GM12878 (cell line): ENCODE results near the gene FBXL17. TPM values are rescaled to one million over a fixed set of nuclear protein-coding genes. Genes with fewer than 3 reads are reported as not detected.

ENCODE experiments used
- ATAC-seq: fragments of 200-7000 bp; cut with Tn5 transposase; 3 replicates; pipeline ENCODE4 v1.9.1; 2020; ENCODE audit warnings: mild to moderate bottlenecking, moderate library complexity
- BruUV-seq: library from RNA; stranded (reverse); fragments of 400-500 nt; replicated peaks from 2 replicates; lab custom pipeline; 2021; lab: Mats Ljungman, UMichigan
- CTCF ChIA-PET: fragments of 300-600 bp; sonication (Branson Sonifier 250); formaldehyde crosslinking; extraction: SDS; loops from one replicate; lab custom pipeline; 2021; ENCODE audit warnings: inconsistent platforms; lab: Yijun Ruan, JAX
- POLR2A ChIA-PET: fragments of 350-600 bp; formaldehyde crosslinking; extraction: SDS; loops from one replicate; lab custom pipeline; 2021; ENCODE audit warnings: inconsistent platforms; lab: Charles Lee
- RAD21 ChIA-PET: fragments of 300-600 bp; sonication (Branson Sonifier 250); formaldehyde crosslinking; loops from one replicate; lab custom pipeline; 2023; ENCODE audit warnings: antibody characterized with exemption; ENCODE audit not compliant: unreplicated experiment; lab: Charles Lee
- SMC1A ChIA-PET: fragments of 300-600 bp; sonication (Branson Sonifier 250); formaldehyde crosslinking; loops from one replicate; lab custom pipeline; 2023; ENCODE audit not compliant: unreplicated experiment, uncharacterized antibody; lab: Charles Lee
- DNase-seq: peaks from one replicate; pipeline ENCODE4 v3.0.0-alpha.2; 2011; ENCODE audit warnings: low read depth, low spot score
- FAIRE-seq: peaks from 3 replicates; lab custom pipeline; 2011; peaks lifted over from hg19 to GRCh38; lab: Jason Lieb, UNC
- H2AFZ ChIP-seq: 2 replicates; pipeline ENCODE4 v1.6.0; 2011; ENCODE audit warnings: low read depth, low read length, control low read depth; ENCODE audit not compliant: control insufficient read depth
- H3K27ac ChIP-seq: 2 replicates; pipeline ENCODE4 v1.5.1; 2011; ENCODE audit warnings: control low read depth; ENCODE audit not compliant: control insufficient read depth, insufficient read depth
- H3K27me3 ChIP-seq, 2 experiments: replicated peaks in 1 of 2; 2 replicates each; pipeline versions ENCODE4 v1.6.0 to v1.6.1; 2011; ENCODE audit warnings: low read length in 1 of 2; ENCODE audit not compliant: control insufficient read depth in 2 of 2, insufficient read depth in 2 of 2
- H3K36me3 ChIP-seq, 2 experiments: 2 replicates each; pipeline ENCODE4 v1.5.1; 2011; ENCODE audit warnings: low read length in 1 of 2; ENCODE audit not compliant: control insufficient read depth in 2 of 2, insufficient read depth in 2 of 2
- H3K4me1 ChIP-seq: 2 replicates; pipeline ENCODE4 v1.6.1; 2011; ENCODE audit warnings: mild to moderate bottlenecking, low read length, moderate library complexity, mixed read lengths; ENCODE audit not compliant: control insufficient read depth, insufficient read depth
- H3K4me2 ChIP-seq: 2 replicates; pipeline ENCODE4 v1.6.0; 2011; ENCODE audit warnings: control low read depth; ENCODE audit not compliant: control insufficient read depth, insufficient read depth
- H3K4me3 ChIP-seq: fragments of 200-600 bp; sonication (generic); 2 replicates; pipeline ENCODE4 v1.5.1; 2016
- H3K79me2 ChIP-seq: 2 replicates; pipeline ENCODE4 v1.6.0; 2011; ENCODE audit warnings: low read length; ENCODE audit not compliant: control insufficient read depth, insufficient read depth
- H3K9ac ChIP-seq: 2 replicates; pipeline ENCODE4 v1.8.0; 2011; ENCODE audit warnings: low read length, control low read depth, mixed read lengths; ENCODE audit not compliant: control insufficient read depth, insufficient read depth
- H3K9me3 ChIP-seq: replicated peaks from 3 replicates; pipeline ENCODE4 v1.5.1; 2011; ENCODE audit warnings: mild to moderate bottlenecking, low read length; ENCODE audit not compliant: control insufficient read depth, insufficient read depth
- H4K20me1 ChIP-seq: 2 replicates; pipeline ENCODE4 v1.6.0; 2011; ENCODE audit not compliant: control insufficient read depth, insufficient read depth
- BCLAF1 ChIP-seq: fragments of 450-650 bp; IDR thresholded peaks from 2 replicates; pipeline ENCODE4 v1.6.1; 2017; ENCODE audit warnings: antibody characterized with exemption, mild to moderate bottlenecking, moderate library complexity
- E2F8 ChIP-seq: fragments of 450-650 bp; IDR thresholded peaks from 2 replicates; pipeline ENCODE4 v1.6.1; 2018; ENCODE audit warnings: mild to moderate bottlenecking, low read depth, moderate library complexity; ENCODE audit not compliant: partially characterized antibody
- POLR2A ChIP-seq: IDR thresholded peaks from 2 replicates; pipeline ENCODE4 v1.6.1; 2011; ENCODE audit warnings: low read depth, mild to moderate bottlenecking, low read length
- PRDM15 ChIP-seq: fragments of 450-650 bp; formaldehyde crosslinking; IDR thresholded peaks from 2 replicates; pipeline ENCODE4 v1.4.0; 2020; ENCODE audit warnings: mild to moderate bottlenecking, moderate library complexity
- WGBS: methylation state at CpG from one replicate; pipeline ENCODE4 v1.1.6; 2016; ENCODE audit warnings: low lambda C conversion rate; ENCODE audit not compliant: insufficient replicate concordance, insufficient coverage; ENCODE audit errors: missing lambda C conversion rate; 5-methylcytosine and 5-hydroxymethylcytosine counted together
- in situ Hi-C: fragments of 300-500 bp; cut with MboI; formaldehyde crosslinking; loops from 9 replicates; pipeline ENCODE4 v1.14.3; 2018; ENCODE audit warnings: mixed read lengths
- intact Hi-C: fragments of 100-400 bp; cut with micrococcal nuclease; formaldehyde crosslinking; loops from one replicate; pipeline ENCODE4 v1.14.2; 2022; ENCODE audit not compliant: unreplicated experiment
- polyA plus RNA-seq, 11 experiments: library from polyadenylated mRNA; depleted of rRNA in 4 of 11; unstranded in 6 of 11; stranded (reverse) in 5 of 11; fragments of >200 nt; fragmentation: Nextera tagmentation in 4 of 11; fragmentation: Illumina TruSeq in 1 of 11; extraction: Ambion mirVana in 4 of 11; extraction: Trizol in 1 of 11; gene quantifications; 1 replicate in 1 of 11; 2 replicates in 10 of 11; pipeline versions ENCODE4 v1.2.1 to v1.2.3, GENCODE V29; 2011 to 2016; ENCODE audit warnings: inconsistent platforms in 2 of 11, missing spikeins in 2 of 11, low read depth in 1 of 11
- total RNA-seq, 4 experiments: library from RNA; depleted of rRNA in 3 of 4; stranded (reverse); fragments of >200 nt in 3 of 4; fragmentation: Illumina TruSeq in 1 of 4; extraction: Trizol in 1 of 4; gene quantifications; 2 replicates each; pipeline versions ENCODE4 v1.2.1 to v1.2.3, GENCODE V29; 2013 to 2021

FBXL17 gene
- total and polyA plus RNA-seq, 10 of the 15 experiments (the other 5 are each of a cell fraction or from before 2014, with no cell fraction given), result 0.88 to 9.0 (median 4.4) TPM

DNA sequence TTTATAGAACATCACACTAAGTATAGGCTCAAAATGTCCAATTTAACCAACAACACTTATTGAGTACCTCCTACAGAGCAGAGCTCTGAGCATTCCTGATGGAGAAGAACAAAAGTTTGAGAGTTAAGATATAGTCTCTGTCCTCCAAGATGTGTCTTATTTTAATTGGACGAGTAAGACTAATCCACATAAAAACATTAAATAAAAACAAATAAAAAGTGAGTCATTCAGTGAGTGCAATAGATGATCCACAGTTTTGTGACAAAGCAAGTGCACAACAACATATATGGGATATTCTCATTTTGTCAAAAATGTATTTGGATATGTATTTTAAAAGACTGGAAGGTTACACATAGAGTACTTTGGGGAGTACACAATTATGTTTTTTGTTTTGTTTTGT lies 277.4 kb downstream of the FBXL17 start:
- no peak overlapping the region for H3K27ac ChIP-seq
- ATAC-seq, result no peak
- in situ Hi-C loops, result no loop called here
- no peaks in the 10 kb centered on the region for H3K79me2 ChIP-seq
- FAIRE-seq, result no peak
- DNase-seq, result no peak
- H3K36me3 ChIP-seq, result no peaks in the 10 kb centered on the region
- H3K27me3 ChIP-seq, result no peaks in the 10 kb centered on the region
- no peak for TF ChIP-seq POLR2A
- no peak for TF ChIP-seq PRDM15 (CRISPR knock-in tag)
- H3K4me2 ChIP-seq, result no peak overlapping the region
- CTCF ChIA-PET, result interaction anchor here (0.6 kb wide), 1 partner anchor 22 kb away, joined by 3 read pairs; no protein-coding TSS in a partner anchor
- POLR2A ChIA-PET, result no interaction called here
- no peak overlapping the region for H3K9ac ChIP-seq
- SMC1A ChIA-PET, result no interaction called here
- H3K4me1 ChIP-seq, result no peaks in the 10 kb centered on the region
- no TSS peak for BruUV-seq
- intact Hi-C loops, result no loop called here
- H4K20me1 ChIP-seq, result no peaks in the 10 kb centered on the region
- H2AFZ ChIP-seq, result no peak overlapping the region
- RAD21 ChIA-PET, result no interaction called here
- H3K9me3 ChIP-seq, result no peaks in the 10 kb centered on the region
- WGBS, result 74% methylated on average over 1 of the region's 1 CpG
- H3K4me3 ChIP-seq, result no peak overlapping the region

DNA sequence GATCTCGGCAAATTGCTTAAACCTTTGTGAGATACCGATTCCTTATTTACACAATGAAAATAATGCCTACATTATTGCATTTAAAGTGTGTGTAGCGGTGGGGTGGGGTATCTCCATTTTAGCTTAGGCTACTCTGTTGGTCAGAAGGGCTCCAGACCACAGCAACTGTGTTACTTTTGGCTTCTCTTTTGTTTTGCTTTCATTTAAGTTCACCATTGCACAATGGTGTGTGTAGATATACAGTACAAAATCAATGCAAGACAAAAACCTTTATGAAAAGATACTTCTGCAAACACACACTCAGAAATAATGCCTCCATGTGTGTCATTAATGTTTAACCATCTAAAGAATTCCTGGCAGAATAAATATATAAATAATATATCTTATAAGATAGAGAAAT lies 279.4 kb downstream of the FBXL17 start:
- no peak overlapping the region for H3K4me2 ChIP-seq
- H3K27me3 ChIP-seq, result no peaks in the 10 kb centered on the region
- CTCF ChIA-PET, result no interaction called here
- H3K27ac ChIP-seq, result no peak overlapping the region
- SMC1A ChIA-PET, result no interaction called here
- H3K79me2 ChIP-seq, result no peaks in the 10 kb centered on the region
- 93% methylated on average over 3 of the region's 3 CpGs for WGBS
- H3K36me3 ChIP-seq, result no peaks in the 10 kb centered on the region
- no peaks in the 10 kb centered on the region for H3K4me1 ChIP-seq
- H2AFZ ChIP-seq, result no peak overlapping the region
- intact Hi-C loops, result no loop called here
- H4K20me1 ChIP-seq, result no peaks in the 10 kb centered on the region
- POLR2A ChIA-PET, result interaction anchor here (1.0 kb wide), 1 partner anchor 29 kb away, joined by 4 read pairs; no protein-coding TSS in a partner anchor
- H3K4me3 ChIP-seq, result no peak overlapping the region
- FAIRE-seq, result no peak
- BruUV-seq, result no TSS peak
- no peak for DNase-seq
- RAD21 ChIA-PET, result no interaction called here
- in situ Hi-C loops, result no loop called here
- no peak for ATAC-seq
- no peaks in the 10 kb centered on the region for H3K9me3 ChIP-seq
- no peak overlapping the region for H3K9ac ChIP-seq
- no peak for TF ChIP-seq E2F8
- no peak for TF ChIP-seq BCLAF1
